Activated CD4-positive, CD25-positive, alpha-beta regulatory T cell (primary cell): Measurements from ENCODE around the gene SMIM44.

Experiments
- DNase-seq, 4 experiments: peaks; one replicate each; lab custom pipeline; 2025; lab: John Stamatoyannopoulos, UW

Gene SMIM44

DNA sequence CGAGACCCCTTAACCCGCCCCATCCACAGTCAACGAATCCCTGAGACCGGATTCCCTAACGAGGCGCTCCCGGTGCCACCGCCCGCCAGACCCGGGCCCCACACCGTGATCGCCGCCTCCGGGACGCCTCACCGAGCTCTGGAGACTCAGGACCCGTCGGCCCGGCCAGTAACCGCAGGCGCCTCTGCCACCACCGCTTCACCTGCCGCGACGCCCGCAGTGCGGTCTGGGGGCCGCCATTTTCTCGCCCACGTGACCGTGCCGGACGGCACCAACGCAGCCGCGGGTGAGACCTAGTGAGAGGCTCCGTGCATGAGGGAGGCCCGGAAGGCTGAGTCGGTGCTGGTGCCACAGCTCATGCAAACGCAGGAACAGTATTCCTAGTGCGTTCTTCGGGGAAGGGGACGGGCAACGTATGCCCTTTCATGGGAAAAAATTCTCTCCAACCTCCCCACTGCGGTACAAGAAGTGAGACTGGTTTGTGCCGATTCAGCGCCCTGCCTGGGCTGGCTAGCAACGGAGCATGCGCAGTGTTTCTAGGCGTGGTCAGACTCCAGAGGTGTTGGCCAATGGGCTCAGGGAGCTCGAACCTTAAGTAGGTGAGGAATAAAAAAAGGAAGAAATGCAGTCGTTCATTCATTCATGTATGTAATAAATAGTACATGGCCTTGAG is 17.3 kb upstream of the SMIM44 start, which contains the start of gene DOHH:
Gene DOHH, minus strand, starts transcription at position 246 of the 673 bp plus-strand sequence. CDS start 3,860 bp downstream, outside the sequence.
- peak; percentile 83 to 86 (median 84) for DNase-seq

DNA sequence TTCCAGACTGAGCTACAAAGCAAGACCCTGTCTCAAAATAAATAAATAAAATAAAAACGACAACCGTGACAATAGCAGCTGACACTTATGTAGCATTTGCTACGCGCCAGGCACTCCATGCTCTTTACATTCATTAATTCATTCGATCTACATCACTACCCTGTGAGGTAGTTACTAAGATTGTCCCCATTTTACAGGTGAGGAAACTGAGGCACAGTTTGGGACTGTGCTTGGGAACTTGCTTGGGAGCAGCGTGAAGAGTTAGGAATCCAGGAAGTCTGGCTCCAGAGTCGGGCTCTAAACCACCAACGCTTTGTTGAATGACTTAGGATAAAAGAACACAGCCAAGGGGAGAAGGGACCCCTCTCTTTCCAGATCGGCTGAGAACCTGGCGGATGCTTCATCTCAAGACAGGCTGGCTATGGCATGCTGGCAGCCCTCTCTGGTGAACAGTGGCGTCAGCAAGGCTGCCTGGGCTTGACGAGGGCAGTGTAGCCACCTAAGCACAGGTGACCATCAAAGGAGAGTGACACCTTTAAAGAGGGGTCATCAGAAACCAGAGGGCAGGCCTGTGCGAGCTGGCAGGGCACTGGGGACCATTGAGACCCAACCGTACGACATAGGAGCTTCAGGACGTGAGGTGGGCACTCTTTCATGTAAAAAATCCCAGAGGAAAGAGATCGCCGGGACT is 16.6 kb upstream of the SMIM44 start:
- DNase-seq: no peak

DNA sequence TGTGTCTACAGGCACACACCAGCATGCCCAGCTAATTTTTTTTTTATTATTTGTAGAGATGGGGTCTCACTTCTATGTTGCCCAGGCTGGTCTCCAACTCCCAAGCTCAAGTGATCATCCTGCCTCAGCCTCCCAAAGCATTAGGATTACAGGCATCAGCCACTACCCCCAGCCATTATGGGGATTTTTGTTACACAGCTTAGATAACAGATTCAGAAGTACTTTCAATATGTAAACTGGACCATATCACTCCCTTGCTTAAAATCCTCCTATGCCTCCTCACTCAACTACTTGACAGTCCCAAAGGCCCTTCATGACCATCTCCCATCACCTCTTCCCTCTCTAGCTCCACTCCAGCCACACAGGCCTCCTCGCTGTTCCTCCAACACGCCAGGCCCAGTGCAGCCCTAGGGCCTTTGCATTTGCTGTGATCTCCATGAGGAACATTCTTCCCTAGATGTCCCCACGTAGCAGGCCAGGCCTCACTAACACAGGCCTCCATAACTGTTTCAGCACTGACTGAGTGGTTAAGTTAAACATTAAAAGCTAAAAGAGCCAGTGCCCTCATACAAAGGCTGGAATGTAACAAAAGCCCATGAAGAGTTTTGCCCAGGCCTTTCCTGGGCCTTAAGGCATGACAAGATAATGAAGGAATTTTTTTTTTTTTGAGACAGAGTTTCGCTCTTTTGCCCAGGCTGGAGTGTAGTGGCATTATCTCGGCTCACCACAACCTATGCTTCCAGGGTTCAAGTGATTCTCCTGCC is 14.7 kb upstream of the SMIM44 start:
- DNase-seq: no peak

DNA sequence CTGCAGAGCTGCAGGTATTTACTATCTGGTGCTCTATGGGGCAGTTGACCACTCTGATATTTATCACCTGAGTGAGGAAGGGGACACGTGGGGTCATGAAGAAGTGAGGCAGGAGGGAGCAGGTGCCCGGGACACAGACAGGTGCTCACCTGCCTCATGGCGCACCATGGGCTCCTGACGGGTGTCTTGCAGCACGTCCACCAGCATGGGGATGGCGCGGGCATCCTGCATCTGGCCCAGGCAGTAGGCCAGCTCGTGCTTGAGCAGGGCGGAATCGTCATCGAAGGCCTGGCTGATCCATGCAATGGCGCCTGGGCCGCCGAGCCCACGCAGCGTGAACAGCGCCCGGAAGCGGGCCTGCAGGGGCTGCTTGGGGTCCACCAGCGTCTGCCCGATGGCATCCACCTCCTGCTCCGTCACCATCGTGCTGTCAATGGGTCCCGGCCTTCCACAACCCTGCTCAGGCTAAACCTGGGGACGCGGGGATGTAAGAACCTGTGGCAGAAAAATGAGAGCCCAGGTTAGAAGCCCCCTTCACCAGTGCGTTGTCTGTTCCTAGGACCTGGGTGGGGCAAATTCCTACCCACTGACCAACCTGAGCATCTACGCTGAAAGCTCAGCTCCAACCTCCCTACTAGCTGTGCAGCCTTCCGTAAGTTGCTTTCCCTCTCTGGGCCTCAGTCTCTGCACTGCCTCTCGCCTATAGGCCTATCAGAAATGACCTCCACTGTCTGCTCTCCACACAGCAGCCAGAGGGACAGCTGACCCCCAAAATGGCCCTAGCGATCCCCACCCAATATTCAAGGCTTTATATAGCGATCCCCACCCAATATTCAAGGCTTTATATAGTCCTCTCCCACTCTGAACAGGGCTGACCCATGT is 13.4 kb upstream of the SMIM44 start:
- no peak for DNase-seq

DNA sequence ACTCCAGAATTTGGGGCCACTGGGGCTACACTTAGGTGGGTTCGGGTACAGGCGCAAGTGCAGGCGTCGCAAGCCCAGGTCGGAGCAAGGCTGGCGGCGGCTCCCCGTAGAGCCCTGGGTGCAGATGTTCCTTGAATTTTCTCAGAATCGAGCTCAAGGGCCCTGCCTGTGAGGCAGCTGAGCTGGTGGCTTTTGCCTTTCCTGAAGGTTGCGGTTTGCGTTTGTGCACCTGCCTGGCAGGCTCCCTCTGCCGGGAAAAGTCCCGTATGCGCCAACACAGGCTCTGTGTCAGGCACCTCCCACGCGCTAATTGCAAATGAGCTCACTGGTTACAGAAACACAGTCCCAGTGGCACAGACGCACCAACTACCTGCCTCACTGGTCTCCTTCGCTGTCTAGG is 11.3 kb upstream of the SMIM44 start:
- no peak for DNase-seq

DNA sequence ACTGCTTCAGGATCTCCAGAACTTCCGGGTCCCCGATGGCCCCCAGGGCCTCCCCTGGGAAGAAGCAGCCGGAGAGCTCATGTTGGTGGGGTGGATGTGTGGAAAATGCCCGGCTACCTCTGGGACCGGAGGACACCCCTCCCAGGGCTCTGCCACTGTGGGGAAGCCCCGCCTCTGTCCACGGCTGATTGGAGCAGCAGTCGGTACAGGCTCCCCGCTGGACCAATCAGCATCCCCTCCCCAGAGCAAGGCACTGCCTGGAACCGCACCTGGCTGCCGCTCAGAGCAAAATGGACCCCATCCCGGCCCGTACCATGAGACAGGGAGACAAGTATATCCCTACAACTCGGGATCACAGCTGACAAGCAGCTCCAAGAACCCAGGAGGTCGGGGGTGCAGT is 10.8 kb upstream of the SMIM44 start:
- no peak for DNase-seq

DNA sequence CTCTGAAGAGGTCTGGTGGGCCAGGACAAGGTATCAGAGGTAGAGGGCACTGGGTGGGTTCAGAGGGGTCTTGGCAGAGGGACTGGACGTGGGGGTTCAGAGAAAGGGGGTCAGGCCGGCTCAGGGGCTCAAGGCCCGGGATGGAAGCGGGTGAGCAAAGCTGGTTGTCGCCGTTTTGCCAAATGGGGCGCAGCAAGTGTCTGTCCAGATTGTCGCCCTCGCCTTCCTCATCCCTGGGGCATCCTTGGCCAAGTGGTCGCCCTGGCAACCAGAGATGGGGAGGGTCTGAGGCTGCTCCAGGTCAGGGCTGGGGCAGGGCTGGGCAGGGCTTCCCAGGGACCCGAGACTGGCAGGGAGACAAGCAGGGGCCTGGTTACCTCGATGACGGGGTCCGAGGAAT is 10.4 kb upstream of the SMIM44 start:
- no peak for DNase-seq

DNA sequence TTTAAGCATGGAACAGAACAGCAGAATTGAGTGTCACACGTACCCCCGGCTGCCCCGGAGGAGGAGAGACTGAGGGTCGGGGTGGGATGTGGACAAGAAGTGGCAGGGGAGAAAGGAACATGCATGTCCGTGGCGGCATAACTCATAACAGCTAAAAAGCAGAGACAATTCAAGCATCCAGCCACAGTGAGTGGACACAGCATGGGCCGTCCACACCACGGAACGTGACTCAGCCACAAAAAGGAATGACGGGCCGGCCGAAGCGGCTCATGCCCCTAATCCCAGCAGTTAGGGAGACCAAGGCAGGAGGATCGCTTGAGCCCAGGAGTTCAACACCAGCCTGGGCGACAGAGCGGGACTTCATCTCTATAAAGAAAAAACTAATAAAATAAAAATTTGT is 9.7 kb upstream of the SMIM44 start:
- DNase-seq: no peak

DNA sequence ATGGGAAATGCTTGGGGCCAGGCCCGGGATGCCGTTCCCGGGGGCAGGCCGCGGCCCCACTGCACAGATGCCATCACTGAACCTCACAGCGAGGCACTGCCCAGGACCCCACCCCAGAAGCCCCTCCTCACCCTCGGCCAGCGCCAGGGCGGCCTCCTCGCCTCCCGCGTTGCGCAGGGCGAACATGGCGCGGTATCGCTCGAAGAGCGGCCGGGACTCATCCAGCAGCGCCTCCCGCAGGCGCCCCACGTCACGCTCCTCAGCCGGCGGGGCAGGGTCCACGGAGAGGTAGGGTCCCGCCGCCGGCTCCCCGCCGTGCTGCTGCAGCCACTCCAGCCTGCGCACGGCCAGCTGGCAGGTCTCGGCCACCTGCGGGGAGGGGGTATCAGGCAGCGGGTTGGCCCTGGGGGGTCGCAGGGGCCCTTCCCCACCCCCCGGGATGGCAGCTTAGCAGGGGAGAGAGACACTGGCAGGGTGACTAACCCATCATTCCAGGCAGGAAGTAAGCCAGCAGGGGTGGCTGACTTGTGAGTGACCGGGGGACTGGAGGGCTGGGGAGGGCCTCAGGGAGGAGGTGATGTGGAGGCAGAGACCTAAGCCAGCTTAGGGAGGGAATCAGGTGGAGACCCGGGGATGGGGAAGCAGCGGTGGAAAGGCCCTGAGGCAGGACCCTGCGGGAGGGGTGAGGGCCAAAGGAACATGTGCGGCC is 9.0 kb upstream of the SMIM44 start:
- no peak for DNase-seq

DNA sequence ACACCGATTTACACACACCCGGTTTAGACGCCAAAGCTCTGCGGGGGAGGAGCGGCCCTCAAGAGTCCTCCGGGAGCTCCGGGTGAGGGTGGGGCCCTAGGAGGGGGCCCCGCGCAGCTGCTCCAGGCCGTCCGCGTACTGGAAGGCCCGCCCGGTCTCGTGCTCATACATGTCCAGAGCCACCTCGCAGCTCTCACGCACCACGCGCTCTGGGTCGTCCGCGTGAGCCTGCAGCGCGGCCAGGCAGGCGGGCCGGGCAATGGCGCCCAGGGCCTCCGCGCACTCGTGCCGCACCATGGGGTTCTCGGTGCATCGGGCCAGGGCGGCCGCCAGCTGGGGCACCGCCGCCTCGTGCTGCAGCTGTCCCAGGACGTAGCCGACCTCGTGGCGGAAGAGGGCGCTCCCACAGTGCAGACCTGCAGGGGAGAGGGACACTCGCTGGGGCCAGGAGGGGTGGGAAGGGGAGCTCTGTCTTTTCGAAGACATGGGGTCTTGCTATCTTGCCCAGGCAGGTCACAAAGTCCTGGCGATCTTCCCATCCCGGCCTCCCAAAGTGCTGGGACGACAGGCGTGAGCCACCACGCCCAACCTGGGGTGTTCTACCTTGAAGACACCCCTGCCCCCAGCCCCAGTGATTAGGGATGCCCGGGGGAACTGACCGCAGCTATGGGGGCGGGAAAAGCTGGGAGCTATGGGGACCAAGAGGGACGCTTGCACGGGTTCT is 8.3 kb upstream of the SMIM44 start:
- no peak for DNase-seq

DNA sequence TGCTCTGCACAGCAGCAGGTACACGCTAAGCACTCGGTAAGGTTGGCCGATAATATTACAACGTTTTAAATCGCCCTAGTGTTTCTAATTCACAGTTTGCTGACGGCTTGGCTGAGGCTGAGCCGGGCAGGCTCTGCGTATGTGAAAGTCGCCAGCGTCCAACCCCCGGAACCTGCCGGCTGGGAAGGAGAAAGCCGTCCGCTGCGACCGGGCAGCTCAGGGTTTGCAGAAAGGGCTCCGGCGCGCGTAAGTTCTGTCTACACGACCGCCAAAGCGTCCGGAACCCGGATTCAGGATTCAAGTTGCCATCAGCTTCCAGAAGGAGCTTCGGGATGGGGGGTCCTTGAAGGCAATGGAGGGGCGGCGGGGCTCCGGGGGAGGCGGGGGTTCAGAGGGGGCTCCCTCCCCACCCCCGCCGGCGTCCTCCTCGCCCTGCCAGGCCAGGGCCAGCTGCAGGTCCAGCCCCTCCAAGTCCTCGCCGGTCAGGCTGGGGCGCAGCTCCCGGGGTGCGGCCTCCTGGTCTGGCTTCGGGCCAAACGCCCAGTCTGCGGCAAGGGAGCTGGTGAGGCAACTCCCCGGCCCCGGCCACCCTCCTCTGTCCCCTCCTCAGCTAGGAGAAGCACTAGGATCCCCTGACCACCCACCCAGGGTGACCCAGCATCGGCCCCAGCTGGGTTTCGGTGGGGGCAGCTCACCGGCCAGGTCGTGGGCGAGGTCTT is 575 bp downstream of the SMIM44 start:
- no peak for DNase-seq

DNA sequence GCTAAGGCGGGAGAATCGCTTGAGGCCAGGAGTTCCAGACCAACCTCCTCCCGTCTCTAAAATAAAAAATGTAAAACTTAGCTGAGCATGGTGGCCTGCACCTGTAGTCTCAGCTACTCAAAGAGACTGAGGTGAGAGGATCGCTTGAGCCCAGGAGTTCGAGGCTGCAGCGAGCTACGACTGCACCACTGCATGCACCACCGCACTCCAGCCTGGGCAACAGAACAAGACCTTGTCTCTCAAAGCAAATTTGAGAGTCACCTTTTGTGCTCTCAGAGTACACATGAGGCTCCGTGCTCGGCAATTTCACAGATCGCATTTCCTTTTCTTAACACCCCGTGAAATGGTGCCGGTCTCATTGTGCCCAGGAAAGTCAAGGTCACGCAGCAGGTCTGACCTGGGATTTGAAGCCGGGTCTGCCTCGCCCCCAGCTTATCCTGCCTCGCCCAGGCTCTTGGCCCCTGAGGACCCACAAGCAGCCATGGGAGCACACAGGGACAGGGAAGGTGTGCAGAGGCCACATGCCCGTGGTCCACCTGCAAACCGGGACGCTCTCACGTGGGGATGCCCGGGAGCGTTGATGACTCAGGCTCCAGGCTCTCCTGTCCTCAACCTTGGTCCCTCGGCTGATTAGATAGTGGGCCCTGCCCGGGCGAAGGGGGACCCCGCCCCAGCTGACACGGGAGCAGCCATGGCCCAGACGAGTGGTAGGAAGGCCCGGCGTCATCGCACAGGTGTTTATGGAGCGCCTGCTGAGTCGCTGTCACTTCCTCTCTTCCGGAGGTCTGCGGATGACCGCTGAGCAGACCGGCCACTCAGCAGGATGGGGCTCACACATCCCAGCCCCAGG is 1.8 kb downstream of the SMIM44 start:
- no peak for DNase-seq

DNA sequence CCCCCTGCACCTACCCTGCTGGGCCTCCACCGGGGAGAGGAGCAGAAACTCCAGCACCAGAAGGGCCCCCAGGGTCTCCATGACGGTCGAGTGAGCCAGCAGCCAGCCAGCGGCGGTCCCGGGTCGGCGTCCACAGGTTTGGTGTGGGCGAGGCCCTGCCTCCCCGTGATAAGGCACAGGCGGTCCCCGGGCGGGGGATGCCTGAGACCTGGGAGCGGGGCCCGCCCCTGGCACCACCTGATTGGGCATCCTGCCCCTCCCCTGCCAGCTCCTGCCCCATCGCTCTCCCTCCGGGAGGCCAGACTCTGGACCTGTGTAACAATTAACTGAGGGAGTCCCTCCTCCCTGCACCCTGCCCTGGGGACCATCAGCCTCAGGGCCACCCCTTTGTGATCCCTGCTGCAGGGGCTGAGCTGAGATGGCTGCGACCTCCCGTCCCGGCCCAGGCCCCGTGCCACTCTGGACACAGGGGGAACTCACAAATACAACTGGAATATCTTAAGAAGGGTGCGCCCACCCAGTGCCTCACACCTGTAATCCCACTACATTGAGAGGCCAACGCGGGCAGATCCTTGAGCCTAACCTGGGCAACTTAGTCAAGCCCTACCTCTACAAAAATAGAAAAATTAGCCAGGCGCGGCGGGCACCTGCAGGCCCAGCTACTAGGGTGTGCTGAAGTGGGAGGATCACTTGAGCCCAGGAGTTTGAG is 2.7 kb downstream of the SMIM44 start, which contains the start of gene SMIM24:
Gene SMIM24, minus strand, starts transcription at position 143 of the 709 bp plus-strand sequence. Its CDS starts 62 bp downstream, at position 81.
- DNase-seq: no peak

DNA sequence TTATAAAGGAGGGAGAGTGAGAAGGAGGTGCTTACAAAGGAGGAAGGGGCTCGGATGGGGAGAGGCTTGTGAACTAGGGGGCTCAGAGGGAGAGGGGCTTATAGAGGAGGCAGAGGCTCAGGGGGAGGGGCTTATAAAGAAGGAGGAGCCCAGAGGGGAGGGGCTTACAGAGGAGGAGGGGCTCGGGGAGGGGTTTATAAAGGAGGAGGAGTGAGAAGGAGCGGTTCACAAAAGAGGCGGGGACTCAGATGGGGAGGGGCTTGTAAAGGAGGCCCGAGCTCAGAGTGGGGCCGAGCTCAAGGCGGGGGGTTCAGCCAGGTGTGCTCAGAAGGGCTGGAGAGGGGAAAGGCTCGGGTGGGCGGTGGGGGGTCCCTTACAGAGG is 3.4 kb downstream of the SMIM44 start:
- no peak for DNase-seq

DNA sequence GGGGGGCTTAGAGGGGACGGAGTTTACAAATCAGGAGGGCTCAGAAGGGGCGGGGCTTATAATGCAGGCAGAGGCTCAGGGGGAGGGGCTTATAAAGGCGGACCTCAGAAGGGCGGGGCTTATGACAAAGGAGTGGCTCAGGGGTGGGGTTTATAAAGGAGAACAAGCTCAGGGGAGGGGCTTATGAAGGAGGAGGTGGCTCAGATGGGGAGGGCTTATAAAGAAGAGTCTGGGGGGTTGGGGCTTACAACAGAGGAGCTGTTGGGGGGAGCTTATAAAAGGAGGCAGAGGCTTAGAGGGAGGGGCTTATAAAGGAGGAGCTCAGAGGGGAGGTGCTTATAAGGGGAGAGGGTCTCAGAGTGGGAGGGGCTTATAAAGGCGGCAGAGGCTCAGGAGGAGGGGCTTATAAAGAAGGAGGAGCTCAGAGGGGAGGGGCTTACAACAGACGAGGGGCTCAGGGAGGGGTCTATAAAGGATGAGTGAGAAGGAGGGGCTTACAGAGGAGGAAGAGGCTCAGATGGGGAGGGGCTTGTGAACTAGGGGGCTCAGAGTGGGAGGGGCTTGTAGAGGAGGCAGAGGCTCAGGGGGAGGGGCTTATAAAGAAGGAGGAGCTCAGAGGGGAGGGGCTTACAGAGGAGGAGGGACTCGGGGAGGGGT is 3.9 kb downstream of the SMIM44 start:
- peak in 1 of 4 experiments; percentile 17 for DNase-seq

DNA sequence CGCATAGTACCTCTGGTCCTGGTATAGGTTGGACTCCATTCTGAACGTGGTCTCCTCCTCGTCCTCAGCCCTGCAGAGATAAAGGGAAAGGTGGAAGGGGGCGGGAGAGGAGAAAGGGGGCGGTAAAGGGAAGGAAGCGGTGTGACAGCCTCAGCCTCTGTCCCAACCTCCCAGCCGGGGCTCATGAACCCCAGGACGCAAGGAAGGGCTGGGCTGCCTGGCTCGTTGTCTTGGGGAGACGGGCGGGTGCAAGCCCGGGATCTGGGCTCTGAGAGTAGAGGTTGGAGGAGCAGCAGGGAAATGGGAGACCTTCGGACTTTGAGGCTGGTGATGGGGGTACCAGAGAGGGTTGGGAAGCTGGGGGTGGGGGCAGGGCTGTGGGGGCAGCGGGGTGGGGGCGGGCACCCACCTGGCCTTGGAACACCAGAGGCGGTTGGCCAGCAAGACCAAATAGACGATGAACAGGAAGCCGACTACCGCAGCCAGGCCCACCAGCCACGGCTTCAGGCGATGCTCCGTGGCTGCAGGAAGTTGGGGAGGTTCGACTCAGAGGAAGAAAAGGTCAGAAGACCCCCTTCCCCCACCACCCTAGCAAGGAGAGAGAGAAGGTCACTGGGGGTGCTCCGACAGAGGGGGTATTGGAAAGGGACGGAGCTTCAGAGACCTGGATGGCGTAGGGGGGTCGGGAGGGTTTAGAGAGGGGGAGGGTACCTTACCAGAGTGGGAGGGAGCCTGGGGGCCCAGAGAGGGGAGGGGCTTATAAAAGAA is 4.6 kb downstream of the SMIM44 start:
- no peak for DNase-seq

DNA sequence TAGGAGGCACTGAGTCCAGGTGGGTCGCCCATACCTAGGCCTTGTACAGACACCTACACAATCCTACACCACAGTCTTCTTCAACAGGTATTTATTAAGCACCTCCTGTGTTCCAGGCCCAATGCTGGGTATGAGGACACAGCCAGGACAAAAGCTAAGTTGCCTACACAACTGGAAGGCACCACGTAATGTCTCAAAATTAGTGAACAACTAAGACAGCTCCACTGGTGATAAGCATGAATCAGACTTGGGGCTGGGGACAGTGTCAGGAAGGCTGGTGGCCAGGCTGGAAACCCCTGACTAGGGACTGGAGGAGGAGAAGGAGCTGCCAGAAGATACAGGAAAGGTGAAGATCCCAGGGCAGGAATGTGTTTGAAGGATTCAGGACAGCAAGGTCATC is 5.3 kb downstream of the SMIM44 start:
- no peak for DNase-seq
